ENCODE data around the gene SPDYE16.
A peak's percentile ranks its signal among the peaks of the same experiment; 100 is the strongest.
"Not testable (repeated sequence)": the region's sequence is repeated elsewhere in the genome, so short reads cannot be mapped to it uniquely, and the experiment has no call there.

The SPDYE16 gene

GRCh38 chr7:76549025-76549854, 6.1 kb upstream of the SPDYE16 start:
- peak; percentile 64 for DNase-seq (ENCODE audit: low read depth)

GRCh38 chr7:76531643-76532042, 11.5 kb downstream of the SPDYE16 start:
- not testable (repeated sequence) for DNase-seq (ENCODE audit: low read depth)

- DNase-seq (ENCODE audit: low read depth): not testable (repeated sequence)
Measured at GRCh38 chr7:76526183-76526582, 16.9 kb downstream of the SPDYE16 start.

- DNase-seq (ENCODE audit: low read depth): not testable (repeated sequence)
Measured at GRCh38 chr7:76516932-76517331, 26.2 kb downstream of the SPDYE16 start.

DNA sequence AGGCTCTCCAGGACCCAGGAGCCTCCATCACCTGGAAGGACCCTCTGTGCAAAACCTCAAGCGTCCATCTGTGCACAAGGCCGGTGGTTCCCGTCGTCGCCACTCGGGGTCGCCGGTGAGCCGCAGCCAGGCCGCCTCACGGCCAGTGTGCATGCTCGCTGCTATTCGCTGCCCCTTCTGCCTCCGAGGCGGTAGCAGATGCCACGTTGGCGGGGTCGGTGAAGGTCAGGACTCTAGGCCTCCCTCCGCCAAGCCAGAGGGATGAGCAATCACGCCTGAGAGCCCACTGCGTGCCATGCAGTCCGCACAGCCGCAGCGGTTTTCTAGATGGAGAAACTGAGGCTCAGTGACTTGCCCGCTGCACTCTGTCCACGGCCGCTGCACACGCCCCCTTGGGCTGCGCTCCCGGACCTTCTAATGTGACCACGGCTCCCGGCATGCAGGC, 27.1 kb downstream of the SPDYE16 start:
- DNase-seq (ENCODE audit: low read depth): no peak

DNA sequence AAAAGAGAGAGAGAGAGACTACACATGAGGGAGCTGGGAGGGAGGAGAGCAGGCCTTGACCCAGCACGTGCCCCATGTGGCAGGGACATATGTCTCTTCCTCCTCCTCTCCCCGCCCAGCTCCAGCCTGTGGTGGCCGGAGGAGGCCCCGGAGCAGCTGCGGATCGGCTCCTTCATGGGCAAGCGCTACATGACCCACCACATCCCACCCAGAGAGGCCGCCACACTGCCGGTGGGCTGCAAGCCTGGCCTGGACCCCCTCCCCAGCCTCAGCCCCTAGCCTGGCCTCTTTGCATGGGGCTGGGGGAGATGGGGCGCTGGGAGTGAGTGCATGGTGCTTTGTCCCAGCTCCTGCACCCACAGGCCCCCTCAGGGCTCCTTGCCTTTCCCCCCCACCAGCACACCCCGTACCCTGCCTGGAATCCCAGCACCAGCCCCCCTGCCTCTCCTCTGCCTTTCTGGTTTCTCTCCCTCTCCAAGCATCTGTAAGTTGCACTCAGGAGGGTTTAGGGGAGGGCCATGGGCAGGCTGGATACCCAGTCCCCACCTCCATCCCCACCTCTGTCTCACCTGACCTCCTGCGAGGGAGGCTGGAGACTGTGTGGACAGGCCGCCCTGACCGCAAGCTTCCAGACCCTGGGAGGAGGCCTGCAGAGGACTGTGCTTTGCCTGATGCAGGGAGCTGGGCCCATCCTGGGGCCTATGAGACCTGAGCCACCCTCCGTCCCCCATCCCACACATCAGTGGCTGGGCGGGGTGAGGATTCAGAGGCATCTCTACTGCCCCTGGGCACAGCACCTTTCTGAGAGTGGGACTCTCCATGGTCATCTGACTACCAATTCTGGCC, 27.9 kb downstream of the SPDYE16 start:
- DNase-seq (ENCODE audit: low read depth): no peak

- no peak for DNase-seq (ENCODE audit: low read depth)
Measured at GRCh38 chr7:76513817-76514799, 29.0 kb downstream of the SPDYE16 start.

DNA sequence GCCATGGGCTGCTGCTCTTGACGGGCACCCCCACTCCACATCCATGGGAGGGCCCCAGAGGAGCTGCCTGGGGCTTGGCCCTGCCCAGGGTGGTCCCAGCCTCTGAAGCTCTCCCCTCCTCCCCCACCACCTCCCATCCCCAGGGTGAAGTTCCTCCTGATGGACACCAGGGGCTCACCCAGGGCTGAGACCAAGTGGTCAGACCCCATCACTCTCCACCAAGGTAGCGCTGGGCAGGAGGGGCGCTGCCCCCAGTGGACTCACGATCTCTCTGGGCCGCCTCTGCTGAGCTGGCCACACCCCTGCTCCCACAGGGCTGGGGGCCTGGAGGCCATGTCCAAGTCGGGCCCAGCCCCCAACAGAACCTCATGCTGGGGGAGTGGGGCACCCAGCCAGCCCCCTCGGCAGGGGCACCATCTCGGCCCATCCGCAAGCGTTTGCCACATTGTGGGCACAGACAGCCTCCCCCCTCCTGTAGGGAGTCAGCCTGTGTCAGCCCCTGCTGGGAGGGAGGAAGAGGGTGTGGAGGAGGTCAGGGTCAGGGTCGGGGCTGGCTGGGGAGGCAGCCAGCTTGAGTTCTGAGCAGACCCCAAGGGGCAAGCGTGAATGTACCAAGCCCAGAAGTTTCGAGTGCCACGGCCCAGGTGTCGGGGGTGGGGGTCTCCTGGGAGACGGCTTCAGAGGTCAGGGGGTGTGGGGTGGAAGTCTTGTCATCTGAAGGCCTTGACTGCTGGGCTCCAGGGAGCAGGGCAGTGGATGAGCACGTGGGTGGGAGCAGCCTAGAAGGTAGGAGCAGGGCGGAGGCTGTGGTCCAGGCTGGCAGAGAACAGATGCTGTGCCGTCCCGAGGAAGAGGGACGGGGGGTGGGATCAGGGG, 29.9 kb downstream of the SPDYE16 start:
- DNase-seq (ENCODE audit: low read depth): no peak

GRCh38 chr7:76511911-76512885, 30.9 kb downstream of the SPDYE16 start:
- not testable (repeated sequence) for DNase-seq (ENCODE audit: low read depth)

GRCh38 chr7:76511200-76511910, 31.7 kb downstream of the SPDYE16 start:
- DNase-seq (ENCODE audit: low read depth): not testable (repeated sequence)

DNA sequence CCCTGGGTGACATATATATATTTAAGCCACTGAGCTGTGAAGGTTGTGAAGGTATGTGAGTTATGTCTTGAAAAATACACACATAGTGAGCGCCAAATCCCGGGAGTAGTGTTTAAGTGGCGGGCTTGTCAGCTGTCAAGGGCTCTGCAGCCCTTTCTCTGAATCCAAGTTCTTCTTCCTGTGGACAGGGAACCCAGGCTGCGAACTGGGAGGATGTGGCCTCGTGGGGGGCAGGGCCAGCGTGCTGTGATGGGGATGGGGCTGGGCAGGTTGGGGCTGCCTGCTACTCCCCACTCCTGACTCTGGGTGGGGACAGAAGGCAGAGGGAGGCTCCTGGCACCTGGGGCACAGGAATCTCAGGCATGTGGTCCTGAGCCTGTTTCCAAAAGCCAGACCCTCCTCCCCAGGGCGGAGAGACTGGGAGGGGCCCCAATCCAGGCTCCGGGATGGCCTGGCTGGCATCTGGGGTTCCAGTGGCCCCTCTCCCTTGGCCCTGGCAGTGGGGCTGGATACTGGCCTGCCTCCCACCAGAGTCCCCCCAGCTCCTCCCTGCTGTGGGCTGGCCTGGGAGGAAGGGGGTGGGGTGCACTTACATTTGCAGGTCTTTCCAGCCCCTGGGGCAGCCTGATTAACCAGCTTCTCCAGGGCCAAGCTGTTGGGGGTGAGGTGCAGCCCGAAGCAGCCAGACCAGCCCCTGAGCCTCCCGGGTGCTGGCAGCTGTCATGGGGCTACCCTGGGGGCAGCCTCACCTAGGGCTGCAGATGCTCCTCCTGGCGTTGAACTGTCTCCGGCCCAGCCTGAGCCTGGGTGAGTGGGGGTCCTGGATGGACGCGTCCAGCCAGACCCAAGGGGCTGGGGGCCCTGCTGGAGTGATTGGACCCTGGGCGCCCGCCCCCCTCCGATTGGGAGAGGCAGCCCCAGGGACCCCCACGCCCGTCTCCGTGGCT, 32.9 kb downstream of the SPDYE16 start, which contains the start of gene UPK3B:
Gene UPK3B (plus strand): TSS at position 622 of the 947 bp plus-strand sequence. CDS start 101 bp downstream, at position 723.
- DNase-seq (ENCODE audit: low read depth): no peak

DNA sequence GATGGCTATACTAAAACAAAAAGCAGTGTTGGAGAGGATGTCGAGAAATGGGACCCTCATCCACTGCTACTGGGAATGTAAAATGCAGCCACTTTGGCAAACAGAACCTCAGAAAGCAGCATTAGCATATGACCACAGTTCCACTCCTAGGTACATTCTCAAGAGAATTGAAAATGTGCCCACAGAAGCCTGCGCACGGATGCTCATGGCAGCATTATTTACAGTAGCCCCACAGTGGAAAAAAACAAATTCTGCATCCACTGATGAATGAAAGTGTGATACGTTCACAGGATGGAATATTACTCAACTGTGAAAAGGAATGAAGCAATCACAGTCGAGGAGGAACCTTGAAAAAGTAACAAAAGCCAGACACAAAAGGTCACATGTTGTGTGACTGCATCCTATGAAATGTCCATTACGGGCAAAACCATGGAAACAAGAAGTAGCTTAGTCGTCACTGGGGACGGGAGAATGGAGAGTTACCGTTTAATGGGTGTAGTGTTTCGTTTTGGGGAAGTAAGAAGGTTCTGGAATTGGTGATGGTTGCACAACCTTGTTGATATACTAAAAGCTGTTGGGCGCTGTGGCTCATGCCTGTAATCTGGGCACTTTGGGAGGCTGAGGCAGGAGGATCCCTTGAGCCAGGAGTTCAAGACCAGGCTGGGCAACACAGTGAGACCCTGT, 35.2 kb downstream of the SPDYE16 start:
- no peak for DNase-seq (ENCODE audit: low read depth)

- DNase-seq (ENCODE audit: low read depth): not testable (repeated sequence)
Measured at GRCh38 chr7:76506643-76507042, 36.5 kb downstream of the SPDYE16 start.

DNA sequence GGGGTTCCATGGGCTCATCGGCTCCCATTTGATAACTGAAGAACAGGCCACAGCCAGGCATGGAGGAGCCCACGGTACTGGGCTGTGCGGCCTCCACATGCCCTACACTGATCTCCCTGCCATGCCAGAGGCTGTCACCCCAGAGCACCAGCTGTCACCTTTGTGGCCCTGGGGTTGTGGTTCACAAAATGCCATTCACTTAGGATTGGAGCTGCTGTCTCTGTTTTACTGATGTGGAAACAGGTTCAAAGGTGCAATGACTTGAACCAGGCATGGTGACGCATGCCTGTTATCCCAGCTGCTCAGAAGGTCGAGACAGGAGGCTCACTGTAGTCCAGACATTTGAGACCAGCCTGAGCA, 37.0 kb downstream of the SPDYE16 start:
- no peak for DNase-seq (ENCODE audit: low read depth)

DNA sequence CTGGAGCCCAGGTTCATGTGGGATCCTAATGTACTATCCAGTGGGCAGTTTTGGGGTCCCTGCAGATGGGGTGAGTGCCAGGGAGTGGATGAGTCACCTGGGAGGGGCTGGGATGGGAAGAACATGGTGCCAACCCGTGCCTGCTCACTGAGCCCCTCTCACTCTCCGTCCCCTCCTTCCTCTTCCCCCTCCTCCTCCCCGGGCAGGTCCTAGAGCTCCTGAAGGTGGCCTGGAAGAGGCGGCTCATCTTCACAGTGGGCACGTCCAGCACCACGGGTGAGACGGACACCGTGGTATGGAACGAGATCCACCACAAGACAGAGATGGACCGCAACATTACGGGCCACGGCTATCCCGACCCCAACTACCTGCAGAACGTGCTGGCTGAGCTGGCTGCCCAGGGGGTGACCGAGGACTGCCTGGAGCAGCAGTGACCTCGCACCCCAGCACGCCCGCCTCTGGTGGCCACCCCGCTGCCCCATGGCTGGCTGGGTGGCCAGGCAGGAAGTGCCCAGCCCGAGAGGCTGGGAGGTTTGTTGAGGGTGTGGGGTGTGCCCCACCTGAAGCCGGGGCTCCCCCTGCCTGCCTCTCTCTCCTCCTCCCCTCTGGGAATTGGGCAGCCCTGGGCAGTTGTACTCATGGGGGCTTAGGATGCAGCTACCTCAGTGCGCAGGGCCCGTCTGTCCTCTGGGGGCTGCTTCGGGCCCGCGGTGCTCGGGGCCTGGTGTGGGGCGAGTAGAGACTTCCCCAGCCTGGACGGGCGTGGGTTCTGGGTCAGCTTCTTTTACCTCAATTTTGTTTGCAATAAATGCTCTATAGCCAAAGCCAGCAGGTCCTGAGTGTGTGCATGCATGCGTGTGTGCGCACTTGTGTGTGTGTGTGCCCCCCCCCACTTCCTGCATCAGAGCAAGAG, 37.7 kb downstream of the SPDYE16 start:
- DNase-seq (ENCODE audit: low read depth): no peak
